ENCODE data around the gene ADGRA1.

DNA sequence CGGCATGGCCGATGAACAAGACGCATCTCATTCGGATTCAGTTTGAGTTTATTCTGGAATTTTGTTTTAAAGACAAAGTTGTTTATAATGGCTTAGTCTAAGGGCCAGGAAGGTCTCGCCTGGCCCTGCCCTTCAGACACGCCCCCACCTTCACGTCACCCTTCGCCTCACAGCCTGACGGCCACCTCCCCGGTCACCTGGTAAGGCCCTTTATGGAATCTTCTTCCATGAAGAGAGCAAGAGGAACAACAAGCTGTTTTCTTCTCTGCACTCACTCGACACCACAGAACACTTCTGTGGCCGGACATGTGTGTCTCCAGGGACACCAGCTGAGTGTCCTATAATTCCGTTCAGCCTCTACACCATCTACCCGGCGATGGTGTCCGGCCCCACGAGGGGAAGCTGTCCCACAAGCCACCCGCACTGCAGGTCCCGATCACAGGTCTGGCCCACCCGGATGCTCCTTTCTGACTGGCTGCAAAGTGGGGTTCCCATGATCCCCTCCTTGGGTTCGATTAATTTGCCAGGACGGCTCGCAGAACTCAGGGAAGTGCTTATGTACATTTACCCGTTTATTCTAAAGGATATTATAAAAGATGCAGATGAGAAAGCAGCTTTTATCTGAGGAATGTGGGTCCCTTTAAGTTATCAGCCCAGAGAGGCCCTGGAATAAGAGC, 54.9 kb downstream of the ADGRA1 start:
- TF ChIP-seq POLR2A (IDR thresholded peaks at IDR 0.05) (no peak), EP300 (IDR thresholded peaks at IDR 0.05) (no peak), CTCF (IDR thresholded peaks at IDR 0.05) (no peak)
